HEK293 (cell line): Measurements from ENCODE around the gene IDI1.

Experiments
- CTCF ChIA-PET: fragments of 350-600 bp; formaldehyde crosslinking; extraction: SDS; loops from one replicate; lab custom pipeline; 2021; ENCODE audit warnings: antibody characterized with exemption; lab: Yijun Ruan, JAX
- POLR2A ChIA-PET: fragments of 300-600 bp; formaldehyde crosslinking; extraction: SDS; loops from one replicate; lab custom pipeline; 2020; ENCODE audit warnings: antibody characterized with exemption, inconsistent platforms; lab: Yijun Ruan, JAX
- H3K27ac ChIP-seq: fragments of 200-500 bp; sonication (Bioruptor generic); 2 replicates; pipeline ENCODE4 v1.5.1; 2014; ENCODE audit warnings: low read depth, low read length, control low read depth, inconsistent platforms; ENCODE audit errors: extremely low read depth
- H3K36me3 ChIP-seq, 2 experiments: fragments of 200-500 bp in 1 of 2; sonication (Bioruptor generic) in 1 of 2; 1 replicate in 1 of 2; 2 replicates in 1 of 2; pipeline ENCODE4 v1.5.1; 2014 to 2017; ENCODE audit warnings: inconsistent platforms in 2 of 2, low read length in 2 of 2; ENCODE audit not compliant: control insufficient read depth in 2 of 2, insufficient read depth in 1 of 2
- H3K4me1 ChIP-seq: fragments of 200-500 bp; sonication (Bioruptor generic); 2 replicates; pipeline ENCODE4 v1.5.1; 2014; ENCODE audit warnings: mild to moderate bottlenecking, low read length, inconsistent platforms; ENCODE audit not compliant: control insufficient read depth, insufficient read depth
- H3K4me3 ChIP-seq: 2 replicates; pipeline ENCODE4 v1.5.1; 2011; ENCODE audit warnings: low read depth, mild to moderate bottlenecking, control low read depth, low read length, moderate library complexity
- H3K9me3 ChIP-seq: fragments of 200-500 bp; sonication (Bioruptor generic); 2 replicates; pipeline ENCODE4 v1.5.1; 2014; ENCODE audit warnings: low read depth, low read length, inconsistent platforms; ENCODE audit not compliant: control insufficient read depth, insufficient read depth
- FEZF1 ChIP-seq: fragments of 450-650 bp; formaldehyde crosslinking; IDR thresholded peaks from 2 replicates; pipeline ENCODE4 v1.5.1; 2016; ENCODE audit warnings: missing biosample characterization, missing genetic modification characterization
- GLIS2 ChIP-seq: fragments of 450-650 bp; formaldehyde crosslinking; IDR thresholded peaks from 2 replicates; pipeline ENCODE4 v1.5.1; 2016; ENCODE audit warnings: missing biosample characterization, missing genetic modification characterization
- KLF16 ChIP-seq: fragments of 450-650 bp; formaldehyde crosslinking; IDR thresholded peaks from 2 replicates; pipeline ENCODE4 v1.5.1; 2017; ENCODE audit warnings: missing biosample characterization, missing genetic modification characterization
- PRDM1 ChIP-seq: fragments of 450-650 bp; formaldehyde crosslinking; IDR thresholded peaks from 2 replicates; pipeline ENCODE4; 2016; ENCODE audit warnings: missing biosample characterization, missing genetic modification characterization
- SETDB1 ChIP-seq: IDR thresholded peaks from one replicate; pipeline ENCODE4 v1.6.1; 2017; ENCODE audit warnings: mild to moderate bottlenecking, low read length, moderate library complexity, mixed read lengths; ENCODE audit not compliant: insufficient read length
- SP7 ChIP-seq: fragments of 450-650 bp; formaldehyde crosslinking; IDR thresholded peaks from 2 replicates; pipeline ENCODE4 v1.5.1; 2016; ENCODE audit warnings: missing biosample characterization, missing genetic modification characterization
- ZIC2 ChIP-seq: fragments of 450-650 bp; formaldehyde crosslinking; IDR thresholded peaks from 2 replicates; pipeline ENCODE4 v1.5.1; 2016; ENCODE audit warnings: missing biosample characterization, missing genetic modification characterization
- ZNF157 ChIP-seq: fragments of 450-650 bp; formaldehyde crosslinking; IDR thresholded peaks from 2 replicates; pipeline ENCODE4 v1.5.1; 2016; ENCODE audit warnings: missing biosample characterization, missing genetic modification characterization
- ZNF184 ChIP-seq: fragments of 450-650 bp; IDR thresholded peaks from 2 replicates; pipeline ENCODE4 v1.5.1; 2018; ENCODE audit warnings: missing biosample characterization, mild to moderate bottlenecking, missing genetic modification characterization
- ZNF19 ChIP-seq: fragments of 450-650 bp; formaldehyde crosslinking; IDR thresholded peaks from 2 replicates; pipeline ENCODE4; 2016; ENCODE audit warnings: missing biosample characterization, missing genetic modification characterization, low read depth
- ZNF302 ChIP-seq: fragments of 450-650 bp; formaldehyde crosslinking; IDR thresholded peaks from 2 replicates; pipeline ENCODE4 v1.5.1; 2016; ENCODE audit warnings: missing biosample characterization, missing genetic modification characterization, low read depth
- ZNF354C ChIP-seq: fragments of 450-650 bp; formaldehyde crosslinking; IDR thresholded peaks from 2 replicates; pipeline ENCODE4 v1.5.1; 2016; ENCODE audit warnings: missing biosample characterization, missing genetic modification characterization, low read depth, borderline replicate concordance
- ZNF366 ChIP-seq: fragments of 450-650 bp; formaldehyde crosslinking; conservative IDR thresholded peaks from 2 replicates; pipeline ENCODE4 v1.5.1; 2016; ENCODE audit warnings: missing biosample characterization, missing genetic modification characterization
- ZNF416 ChIP-seq: fragments of 450-650 bp; formaldehyde crosslinking; IDR thresholded peaks from 2 replicates; pipeline ENCODE4 v1.5.1; 2016; ENCODE audit warnings: missing biosample characterization, missing genetic modification characterization
- ZNF514 ChIP-seq: fragments of 450-650 bp; formaldehyde crosslinking; IDR thresholded peaks from 2 replicates; pipeline ENCODE4 v1.5.1; 2016; ENCODE audit warnings: missing biosample characterization, missing genetic modification characterization
- ZNF555 ChIP-seq: fragments of 450-650 bp; formaldehyde crosslinking; conservative IDR thresholded peaks from 2 replicates; pipeline ENCODE4 v1.5.1; 2017; ENCODE audit warnings: missing biosample characterization, mild to moderate bottlenecking, missing genetic modification characterization, inconsistent platforms
- ZNF558 ChIP-seq: fragments of 450-650 bp; formaldehyde crosslinking; IDR thresholded peaks from 2 replicates; pipeline ENCODE4 v1.5.1; 2016; ENCODE audit warnings: missing biosample characterization, missing genetic modification characterization
- ZNF596 ChIP-seq: fragments of 450-650 bp; IDR thresholded peaks from 2 replicates; pipeline ENCODE4 v1.5.0; 2018; ENCODE audit warnings: missing biosample characterization, mild to moderate bottlenecking, missing genetic modification characterization, moderate library complexity
- ZNF747 ChIP-seq: fragments of 450-650 bp; formaldehyde crosslinking; IDR thresholded peaks from 2 replicates; pipeline ENCODE4 v1.5.1; 2016; ENCODE audit warnings: missing biosample characterization, missing genetic modification characterization
- ZSCAN23 ChIP-seq: fragments of 450-650 bp; formaldehyde crosslinking; IDR thresholded peaks from 2 replicates; pipeline ENCODE4 v1.5.1; 2016; ENCODE audit warnings: missing biosample characterization, missing genetic modification characterization
- ZXDB ChIP-seq: fragments of 450-650 bp; formaldehyde crosslinking; IDR thresholded peaks from 2 replicates; pipeline ENCODE4 v1.5.1; 2016; ENCODE audit warnings: missing biosample characterization, missing genetic modification characterization
- TF ChIP-seq, protein P1 (sequence below): fragments of 450-650 bp; formaldehyde crosslinking; IDR thresholded peaks from 2 replicates; pipeline ENCODE4 v1.5.1; 2017; ENCODE audit warnings: missing biosample characterization, missing genetic modification characterization
- TF ChIP-seq, protein P2 (sequence below): fragments of 450-650 bp; formaldehyde crosslinking; IDR thresholded peaks from 2 replicates; pipeline ENCODE4 v1.5.1; 2016; ENCODE audit warnings: missing biosample characterization, missing genetic modification characterization
- TF ChIP-seq, protein P3 (sequence below): fragments of 450-650 bp; formaldehyde crosslinking; IDR thresholded peaks from 2 replicates; pipeline ENCODE4 v1.5.1; 2016; ENCODE audit warnings: missing biosample characterization, missing genetic modification characterization, low read depth
- TF ChIP-seq, protein P4 (sequence below): fragments of 450-650 bp; formaldehyde crosslinking; IDR thresholded peaks from 2 replicates; pipeline ENCODE4 v1.5.1; 2017; ENCODE audit warnings: missing biosample characterization, missing genetic modification characterization

IDI1 gene

DNA sequence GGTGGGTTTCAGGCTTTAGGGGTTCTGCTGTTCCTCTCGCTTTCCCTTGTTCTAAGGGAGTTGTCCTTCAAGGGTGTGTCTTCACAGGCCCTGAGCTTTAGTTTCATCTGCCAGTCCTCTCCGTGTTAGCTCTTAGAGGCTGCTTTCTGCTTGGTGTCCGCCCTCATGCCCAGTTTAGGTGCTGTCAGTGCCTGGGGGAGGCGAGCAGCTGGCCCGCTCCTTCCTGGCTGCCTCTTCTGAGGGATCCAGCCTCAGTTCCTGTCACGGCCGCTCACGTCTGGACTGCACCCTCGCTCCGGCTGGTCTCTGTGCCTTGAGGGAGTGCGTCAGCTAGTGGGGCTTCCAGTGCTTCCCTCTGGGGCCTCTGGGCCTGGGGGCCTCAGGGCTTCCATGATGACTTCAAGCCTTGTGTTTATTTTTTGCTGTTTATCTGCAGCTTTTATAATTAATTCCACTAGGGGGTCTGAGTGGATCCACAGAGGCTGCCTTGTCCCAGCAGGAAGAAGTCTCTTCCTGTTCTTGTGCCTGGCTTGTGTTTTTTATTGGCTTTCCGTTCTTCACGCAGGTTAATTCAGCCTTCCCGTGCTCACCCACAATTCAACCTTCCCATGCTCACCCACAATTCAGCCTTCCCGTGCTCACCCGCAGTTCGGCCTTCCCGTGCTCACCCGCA, 40.2 kb upstream of the IDI1 start:
- Histone ChIP-seq H3K27ac (0 out of 2 replicates have a peak overlapping the region, but pooled peaks have one; percentile 16), H3K36me3 (peaks cover 16 to 67% of the 10 kb centered on the region in 2 experiments), H3K4me3 (no peak overlapping the region), H3K9me3 (no peaks in the 10 kb centered on the region), H3K4me1 (no peaks in the 10 kb centered on the region; the same call in 1 of the 2 replicates)
- TF ChIP-seq ZIC2 (tag by site-specific recombination) (peak; percentile 50), SP7 (no peak)
- CTCF ChIA-PET, result no interaction called here
- POLR2A ChIA-PET, result no interaction called here

DNA sequence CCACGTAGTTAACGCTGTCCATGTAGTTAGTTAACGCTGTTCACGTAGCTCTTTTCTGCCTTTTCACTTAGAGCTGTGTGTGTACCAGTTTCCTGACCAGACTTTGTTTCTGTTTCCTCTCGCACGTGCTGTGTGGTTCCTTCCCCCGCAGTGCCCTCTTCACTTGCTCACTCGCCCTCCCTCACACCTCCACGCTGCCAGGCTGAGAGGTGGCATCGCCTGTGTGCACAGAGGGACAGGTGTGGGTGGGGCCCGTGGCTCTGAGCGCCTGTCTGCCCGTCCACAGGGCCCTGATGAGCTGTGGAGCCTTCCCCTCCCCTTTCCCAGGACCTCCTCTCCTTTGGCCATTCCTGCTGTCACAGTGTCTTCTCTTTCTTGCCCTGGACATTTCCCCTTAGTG, 37.9 kb upstream of the IDI1 start:
- peaks cover 10 to 80% of the 10 kb centered on the region in 2 experiments; a peak in 2 of 3 replicates for H3K36me3 ChIP-seq

DNA sequence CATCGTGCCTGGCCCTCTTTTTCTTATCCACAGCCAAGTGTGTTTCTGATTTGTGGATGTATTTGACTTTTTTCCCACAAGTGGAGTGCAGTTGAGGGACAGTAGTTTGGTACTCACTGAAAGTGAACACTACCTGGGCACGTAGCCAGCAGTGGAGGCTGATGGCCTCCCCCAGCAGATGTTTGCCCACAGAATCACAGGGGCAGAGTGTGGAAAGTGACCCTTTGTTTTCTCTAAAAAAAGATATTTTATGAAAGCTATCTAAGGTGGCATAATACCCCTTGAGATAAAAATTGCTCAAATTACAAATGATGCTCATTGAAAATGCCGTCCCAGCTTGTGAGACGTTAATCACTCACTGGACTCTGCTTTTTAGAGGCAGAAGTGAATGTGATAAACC, 36.3 kb upstream of the IDI1 start:
- Histone ChIP-seq H3K4me3 (no peak overlapping the region), H3K36me3 (peaks cover 20 to 71% of the 10 kb centered on the region in 2 experiments), H3K27ac (no peak overlapping the region), H3K9me3 (no peaks in the 10 kb centered on the region), H3K4me1 (no peaks in the 10 kb centered on the region; the same call in 1 of the 2 replicates)
- TF ChIP-seq PRDM1 (tag by site-specific recombination), result 0 out of 2 replicates have a peak, but pooled peaks have one; percentile 12
- TF ChIP-seq SETDB1, result no peak
- peak; percentile 59 for TF ChIP-seq FEZF1 (tag by site-specific recombination)
- no peak for TF ChIP-seq GLIS2 (tag by site-specific recombination)
- TF ChIP-seq, protein P1, sequence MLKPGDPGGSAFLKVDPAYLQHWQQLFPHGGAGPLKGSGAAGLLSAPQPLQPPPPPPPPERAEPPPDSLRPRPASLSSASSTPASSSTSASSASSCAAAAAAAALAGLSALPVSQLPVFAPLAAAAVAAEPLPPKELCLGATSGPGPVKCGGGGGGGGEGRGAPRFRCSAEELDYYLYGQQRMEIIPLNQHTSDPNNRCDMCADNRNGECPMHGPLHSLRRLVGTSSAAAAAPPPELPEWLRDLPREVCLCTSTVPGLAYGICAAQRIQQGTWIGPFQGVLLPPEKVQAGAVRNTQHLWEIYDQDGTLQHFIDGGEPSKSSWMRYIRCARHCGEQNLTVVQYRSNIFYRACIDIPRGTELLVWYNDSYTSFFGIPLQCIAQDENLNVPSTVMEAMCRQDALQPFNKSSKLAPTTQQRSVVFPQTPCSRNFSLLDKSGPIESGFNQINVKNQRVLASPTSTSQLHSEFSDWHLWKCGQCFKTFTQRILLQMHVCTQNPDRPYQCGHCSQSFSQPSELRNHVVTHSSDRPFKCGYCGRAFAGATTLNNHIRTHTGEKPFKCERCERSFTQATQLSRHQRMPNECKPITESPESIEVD (tag by site-specific recombination), result peak; percentile 73
- TF ChIP-seq ZXDB (tag by site-specific recombination), result peak; percentile 75
- POLR2A ChIA-PET, result no interaction called here
- CTCF ChIA-PET, result no interaction called here

More for the DNA sequence above, 37.9 kb upstream of the IDI1 start:
- TF ChIP-seq ZNF596 (tag by site-specific recombination) (no peak), ZNF184 (no peak), ZNF416 (tag by site-specific recombination) (no peak), KLF16 (tag by site-specific recombination) (no peak), ZNF19 (tag by site-specific recombination) (no peak), ZNF354C (tag by site-specific recombination) (no peak), ZNF302 (no peak), ZNF514 (tag by site-specific recombination) (no peak), ZSCAN23 (tag by site-specific recombination) (no peak), ZNF555 (no peak), ZNF157 (no peak), ZNF366 (no peak), ZNF747 (tag by site-specific recombination) (no peak), ZNF558 (tag by site-specific recombination) (no peak)
- TF ChIP-seq, protein P2, sequence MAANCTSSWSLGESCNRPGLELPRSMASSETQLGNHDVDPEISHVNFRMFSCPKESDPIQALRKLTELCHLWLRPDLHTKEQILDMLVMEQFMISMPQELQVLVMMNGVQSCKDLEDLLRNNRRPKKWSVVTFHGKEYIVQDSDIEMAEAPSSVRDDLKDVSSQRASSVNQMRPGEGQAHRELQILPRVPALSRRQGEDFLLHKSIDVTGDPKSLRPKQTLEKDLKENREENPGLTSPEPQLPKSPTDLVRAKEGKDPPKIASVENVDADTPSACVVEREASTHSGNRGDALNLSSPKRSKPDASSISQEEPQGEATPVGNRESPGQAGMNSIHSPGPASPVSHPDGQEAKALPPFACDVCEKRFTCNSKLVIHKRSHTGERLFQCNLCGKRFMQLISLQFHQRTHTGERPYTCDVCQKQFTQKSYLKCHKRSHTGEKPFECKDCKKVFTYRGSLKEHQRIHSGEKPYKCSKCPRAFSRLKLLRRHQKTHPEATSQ (tag by site-specific recombination), result no peak
- TF ChIP-seq, protein P3, sequence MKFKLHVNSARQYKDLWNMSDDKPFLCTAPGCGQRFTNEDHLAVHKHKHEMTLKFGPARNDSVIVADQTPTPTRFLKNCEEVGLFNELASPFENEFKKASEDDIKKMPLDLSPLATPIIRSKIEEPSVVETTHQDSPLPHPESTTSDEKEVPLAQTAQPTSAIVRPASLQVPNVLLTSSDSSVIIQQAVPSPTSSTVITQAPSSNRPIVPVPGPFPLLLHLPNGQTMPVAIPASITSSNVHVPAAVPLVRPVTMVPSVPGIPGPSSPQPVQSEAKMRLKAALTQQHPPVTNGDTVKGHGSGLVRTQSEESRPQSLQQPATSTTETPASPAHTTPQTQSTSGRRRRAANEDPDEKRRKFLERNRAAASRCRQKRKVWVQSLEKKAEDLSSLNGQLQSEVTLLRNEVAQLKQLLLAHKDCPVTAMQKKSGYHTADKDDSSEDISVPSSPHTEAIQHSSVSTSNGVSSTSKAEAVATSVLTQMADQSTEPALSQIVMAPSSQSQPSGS, result no peak
- TF ChIP-seq, protein P4, sequence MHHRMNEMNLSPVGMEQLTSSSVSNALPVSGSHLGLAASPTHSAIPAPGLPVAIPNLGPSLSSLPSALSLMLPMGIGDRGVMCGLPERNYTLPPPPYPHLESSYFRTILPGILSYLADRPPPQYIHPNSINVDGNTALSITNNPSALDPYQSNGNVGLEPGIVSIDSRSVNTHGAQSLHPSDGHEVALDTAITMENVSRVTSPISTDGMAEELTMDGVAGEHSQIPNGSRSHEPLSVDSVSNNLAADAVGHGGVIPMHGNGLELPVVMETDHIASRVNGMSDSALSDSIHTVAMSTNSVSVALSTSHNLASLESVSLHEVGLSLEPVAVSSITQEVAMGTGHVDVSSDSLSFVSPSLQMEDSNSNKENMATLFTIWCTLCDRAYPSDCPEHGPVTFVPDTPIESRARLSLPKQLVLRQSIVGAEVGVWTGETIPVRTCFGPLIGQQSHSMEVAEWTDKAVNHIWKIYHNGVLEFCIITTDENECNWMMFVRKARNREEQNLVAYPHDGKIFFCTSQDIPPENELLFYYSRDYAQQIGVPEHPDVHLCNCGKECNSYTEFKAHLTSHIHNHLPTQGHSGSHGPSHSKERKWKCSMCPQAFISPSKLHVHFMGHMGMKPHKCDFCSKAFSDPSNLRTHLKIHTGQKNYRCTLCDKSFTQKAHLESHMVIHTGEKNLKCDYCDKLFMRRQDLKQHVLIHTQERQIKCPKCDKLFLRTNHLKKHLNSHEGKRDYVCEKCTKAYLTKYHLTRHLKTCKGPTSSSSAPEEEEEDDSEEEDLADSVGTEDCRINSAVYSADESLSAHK (tag by site-specific recombination), result no peak
- no peak overlapping the region for H3K27ac ChIP-seq
- H3K4me3 ChIP-seq, result no peak overlapping the region
- ChIA-PET CTCF (no interaction called here), POLR2A (interaction anchor here (0.6 kb wide), 1 partner anchor 11 kb away, joined by 3 read pairs; no protein-coding TSS in a partner anchor)
- H3K9me3 ChIP-seq, result no peaks in the 10 kb centered on the region
- H3K4me1 ChIP-seq, result no peaks in the 10 kb centered on the region; the same call in 1 of the 2 replicates
